ENCODE results near the gene CCDC141. TPM values are rescaled to one million over a fixed set of nuclear protein-coding genes. Genes with fewer than 3 reads are reported as not detected.

Gene CCDC141
- total RNA-seq, 3 donors from 2014 or later (not counting 1 experiment from before 2014, with no cell fraction given), result 2.0 to 3.1 (median 2.0) TPM

- H3K27me3 ChIP-seq (ENCODE audit: control insufficient read depth, insufficient read depth, low read length), result no peaks in the 10 kb centered on the region
- H3K36me3 ChIP-seq (ENCODE audit: control insufficient read depth, insufficient read depth, low read length), result no peaks in the 10 kb centered on the region
- no peak for DNase-seq
- Mint-ChIP-seq H3K36me3 (no peaks in the 10 kb centered on the region), H3K27me3 (ENCODE audit: low read depth in 2 of 2) (no peaks in the 10 kb centered on the region), H3K4me1 (no peaks in the 10 kb centered on the region), H3K9me3 (no peaks in the 10 kb centered on the region), H3K27ac (no peak overlapping the region), H3K4me3 (no peak overlapping the region)
- no peak for ATAC-seq
- 85% methylated on average over 9 of the region's 9 CpGs for WGBS (ENCODE audit: insufficient coverage)
- intact Hi-C loops (cut with micrococcal nuclease), result no loop called here
- H3K4me1 ChIP-seq (ENCODE audit: control insufficient read depth, insufficient read depth, low read length), result no peaks in the 10 kb centered on the region
- H3K9me3 ChIP-seq (ENCODE audit: control insufficient read depth, insufficient read depth, low read length), result no peaks in the 10 kb centered on the region
- TF ChIP-seq CTCF (IDR thresholded peaks at IDR 0.05), result no peak
- H3K4me3 ChIP-seq (ENCODE audit: low read length), result no peak overlapping the region
- no peak overlapping the region for H3K27ac ChIP-seq (ENCODE audit: low read length)
Measured at GRCh38 chr2:178827739-178828485, 222.0 kb downstream of the CCDC141 start.

- Histone ChIP-seq H3K4me3 (ENCODE audit: low read length) (no peak overlapping the region), H3K4me1 (ENCODE audit: control insufficient read depth, insufficient read depth, low read length) (no peaks in the 10 kb centered on the region), H3K36me3 (ENCODE audit: control insufficient read depth, insufficient read depth, low read length) (no peaks in the 10 kb centered on the region), H3K9me3 (ENCODE audit: control insufficient read depth, insufficient read depth, low read length) (no peaks in the 10 kb centered on the region), H3K27me3 (ENCODE audit: control insufficient read depth, insufficient read depth, low read length) (no peaks in the 10 kb centered on the region), H3K27ac (ENCODE audit: low read length) (no peak overlapping the region)
- Mint-ChIP-seq H3K4me1 (no peaks in the 10 kb centered on the region), H3K36me3 (no peaks in the 10 kb centered on the region), H3K27me3 (ENCODE audit: low read depth in 2 of 2) (no peaks in the 10 kb centered on the region), H3K4me3 (no peak overlapping the region), H3K27ac (no peak overlapping the region), H3K9me3 (no peaks in the 10 kb centered on the region)
- ATAC-seq (no peak), DNase-seq (no peak)
- 82% methylated on average over 1 of the region's 1 CpG for WGBS (ENCODE audit: insufficient coverage)
- intact Hi-C loops (cut with micrococcal nuclease), result no loop called here
- no peak for TF ChIP-seq CTCF (IDR thresholded peaks at IDR 0.05)
Measured at GRCh38 chr2:178827111-178827510, 222.8 kb downstream of the CCDC141 start.

- Mint-ChIP-seq H3K27me3 (ENCODE audit: low read depth in 2 of 2) (no peaks in the 10 kb centered on the region), H3K9me3 (no peaks in the 10 kb centered on the region), H3K4me3 (no peak overlapping the region), H3K27ac (no peak overlapping the region), H3K4me1 (peaks cover 1 to 2% of the 10 kb centered on the region in 2 donors), H3K36me3 (no peaks in the 10 kb centered on the region)
- Histone ChIP-seq H3K4me1 (ENCODE audit: control insufficient read depth, insufficient read depth, low read length) (peaks cover under 1% of the 10 kb centered on the region), H3K27me3 (ENCODE audit: control insufficient read depth, insufficient read depth, low read length) (no peaks in the 10 kb centered on the region), H3K27ac (ENCODE audit: low read length) (no peak overlapping the region), H3K4me3 (ENCODE audit: low read length) (no peak overlapping the region), H3K9me3 (ENCODE audit: control insufficient read depth, insufficient read depth, low read length) (no peaks in the 10 kb centered on the region), H3K36me3 (ENCODE audit: control insufficient read depth, insufficient read depth, low read length) (no peaks in the 10 kb centered on the region)
- no peak for TF ChIP-seq CTCF (IDR thresholded peaks at IDR 0.05)
- WGBS (ENCODE audit: insufficient coverage), result no CpG with 5 or more reads among the region's 1 CpG
- ATAC-seq (no peak), DNase-seq (no peak)
- intact Hi-C loops (cut with micrococcal nuclease), result no loop called here
Measured at GRCh38 chr2:178825183-178825582, 224.8 kb downstream of the CCDC141 start.

- no peak overlapping the region for H3K4me3 ChIP-seq (ENCODE audit: low read length)
- Mint-ChIP-seq H3K27me3 (ENCODE audit: low read depth in 2 of 2) (no peaks in the 10 kb centered on the region), H3K36me3 (no peaks in the 10 kb centered on the region), H3K27ac (no peak overlapping the region), H3K4me1 (peaks cover 6 to 12% of the 10 kb centered on the region in 2 donors), H3K4me3 (no peak overlapping the region), H3K9me3 (no peaks in the 10 kb centered on the region)
- no peaks in the 10 kb centered on the region for H3K27me3 ChIP-seq (ENCODE audit: control insufficient read depth, insufficient read depth, low read length)
- intact Hi-C loops (cut with micrococcal nuclease), result no loop called here
- H3K36me3 ChIP-seq (ENCODE audit: control insufficient read depth, insufficient read depth, low read length), result no peaks in the 10 kb centered on the region
- no peak for TF ChIP-seq CTCF (IDR thresholded peaks at IDR 0.05)
- ATAC-seq (no peak), DNase-seq (no peak)
- WGBS (ENCODE audit: insufficient coverage), result 88% methylated on average over 7 of the region's 7 CpGs
- no peak overlapping the region for H3K27ac ChIP-seq (ENCODE audit: low read length)
- H3K4me1 ChIP-seq (ENCODE audit: control insufficient read depth, insufficient read depth, low read length), result peaks cover 3% of the 10 kb centered on the region
- no peaks in the 10 kb centered on the region for H3K9me3 ChIP-seq (ENCODE audit: control insufficient read depth, insufficient read depth, low read length)
Measured at GRCh38 chr2:178824181-178824580, 225.8 kb downstream of the CCDC141 start.

Measured in natural killer cell (primary cell).